Vagina (tissue), 2 donors: ENCODE measurements around the gene MINDY3. TPM values are rescaled to one million over a fixed set of nuclear protein-coding genes. Genes with fewer than 3 reads are reported as not detected.

Experiments
- DNase-seq, 2 donors: peaks; one replicate each; pipeline ENCODE4 v3.0.0-alpha.2; 2017; ENCODE audit errors: extremely low spot score in 2 of 2
- H3K27ac ChIP-seq: fragments of 200-600 bp; sonication (generic); one replicate; pipeline ENCODE4 v1.5.1; 2019
- H3K27me3 ChIP-seq: fragments of 200-600 bp; sonication (generic); one replicate; pipeline ENCODE4 v1.5.1; 2019
- H3K36me3 ChIP-seq, 2 donors: fragments of 200-600 bp; sonication (generic); one replicate each; pipeline ENCODE4 v1.5.1; 2017 to 2019
- H3K4me1 ChIP-seq: fragments of 200-600 bp; sonication (generic); one replicate; pipeline ENCODE4 v1.5.1; 2019
- H3K4me3 ChIP-seq, 2 donors: fragments of 200-600 bp; sonication (generic); 1 replicate in 1 of 2; 2 replicates in 1 of 2; pipeline ENCODE4 v1.5.1; 2016 to 2019
- H3K9me3 ChIP-seq: fragments of 200-600 bp; sonication (generic); one replicate; pipeline ENCODE4 v1.5.1; 2019
- POLR2A ChIP-seq, 2 donors: fragments of 450-650 bp; IDR thresholded peaks; one replicate each; pipeline ENCODE4 v1.6.1; 2017; ENCODE audit warnings: antibody characterized with exemption in 2 of 2, mild to moderate bottlenecking in 2 of 2, moderate library complexity in 2 of 2
- POLR2AphosphoS5 ChIP-seq, 2 donors: sonication (generic); formaldehyde crosslinking; IDR thresholded peaks; one replicate each; pipeline ENCODE4 v1.9.0; 2017; ENCODE audit warnings: antibody characterized with exemption in 2 of 2, mild to moderate bottlenecking in 2 of 2, low read depth in 1 of 2; ENCODE audit not compliant: insufficient read depth in 1 of 2
- intact Hi-C: fragments of 100-400 bp; cut with DNase I; formaldehyde crosslinking; loops from one replicate; pipeline ENCODE4 v1.15.1; 2023
- total RNA-seq: library from RNA; depleted of rRNA; stranded (reverse); fragments of >200 nt; gene quantifications from one replicate; pipeline ENCODE4 v1.2.3, GENCODE V29; 2016
- TF ChIP-seq, protein P1 (sequence below), 3 experiments: fragments of 450-650 bp in 2 of 3; fragments of 200-600 bp in 1 of 3; sonication (generic) in 1 of 3; IDR thresholded peaks; one replicate each; pipeline ENCODE4 v1.5.1; 2017 to 2019; ENCODE audit warnings: antibody characterized with exemption in 3 of 3, mild to moderate bottlenecking in 2 of 3, moderate library complexity in 2 of 3

The MINDY3 gene
- total RNA-seq, 1 donor from 2014 or later = 25.0 TPM

DNA sequence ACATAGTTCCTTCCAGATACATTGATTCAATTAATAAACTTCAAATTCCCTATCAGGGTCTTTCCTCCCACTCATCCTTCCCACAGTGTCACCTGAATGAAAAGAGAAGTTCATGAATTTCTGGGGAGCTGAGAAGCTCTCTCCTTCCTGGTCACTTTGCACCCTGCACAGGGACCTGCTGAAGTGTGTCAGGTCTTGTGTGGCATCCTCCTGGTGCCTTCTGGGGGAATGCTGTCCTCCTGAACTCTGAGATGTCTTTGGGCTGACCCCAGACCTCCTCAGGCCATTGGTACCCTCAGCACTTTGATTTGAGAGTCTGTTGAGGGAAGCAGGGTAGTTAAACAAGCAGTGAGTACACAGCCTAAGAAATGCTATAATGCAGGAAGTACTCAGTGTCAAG is 101.0 kb downstream of the MINDY3 start:
- TF ChIP-seq, protein P1, sequence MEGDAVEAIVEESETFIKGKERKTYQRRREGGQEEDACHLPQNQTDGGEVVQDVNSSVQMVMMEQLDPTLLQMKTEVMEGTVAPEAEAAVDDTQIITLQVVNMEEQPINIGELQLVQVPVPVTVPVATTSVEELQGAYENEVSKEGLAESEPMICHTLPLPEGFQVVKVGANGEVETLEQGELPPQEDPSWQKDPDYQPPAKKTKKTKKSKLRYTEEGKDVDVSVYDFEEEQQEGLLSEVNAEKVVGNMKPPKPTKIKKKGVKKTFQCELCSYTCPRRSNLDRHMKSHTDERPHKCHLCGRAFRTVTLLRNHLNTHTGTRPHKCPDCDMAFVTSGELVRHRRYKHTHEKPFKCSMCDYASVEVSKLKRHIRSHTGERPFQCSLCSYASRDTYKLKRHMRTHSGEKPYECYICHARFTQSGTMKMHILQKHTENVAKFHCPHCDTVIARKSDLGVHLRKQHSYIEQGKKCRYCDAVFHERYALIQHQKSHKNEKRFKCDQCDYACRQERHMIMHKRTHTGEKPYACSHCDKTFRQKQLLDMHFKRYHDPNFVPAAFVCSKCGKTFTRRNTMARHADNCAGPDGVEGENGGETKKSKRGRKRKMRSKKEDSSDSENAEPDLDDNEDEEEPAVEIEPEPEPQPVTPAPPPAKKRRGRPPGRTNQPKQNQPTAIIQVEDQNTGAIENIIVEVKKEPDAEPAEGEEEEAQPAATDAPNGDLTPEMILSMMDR (IDR thresholded peaks at IDR 0.05) = no peak
- TF ChIP-seq POLR2AphosphoS5 (IDR thresholded peaks at IDR 0.05; ENCODE audit: insufficient read depth in 1 of 2, low read depth in 1 of 2) (no peak), POLR2A (IDR thresholded peaks at IDR 0.05) (no peak)
- Histone ChIP-seq H3K27me3 (no peaks in the 10 kb centered on the region), H3K4me3 (no peak overlapping the region), H3K36me3 (no peaks in the 10 kb centered on the region), H3K9me3 (no peaks in the 10 kb centered on the region), H3K4me1 (no peaks in the 10 kb centered on the region), H3K27ac (no peak overlapping the region)
- intact Hi-C loops = no loop called here
- no peak for DNase-seq

DNA sequence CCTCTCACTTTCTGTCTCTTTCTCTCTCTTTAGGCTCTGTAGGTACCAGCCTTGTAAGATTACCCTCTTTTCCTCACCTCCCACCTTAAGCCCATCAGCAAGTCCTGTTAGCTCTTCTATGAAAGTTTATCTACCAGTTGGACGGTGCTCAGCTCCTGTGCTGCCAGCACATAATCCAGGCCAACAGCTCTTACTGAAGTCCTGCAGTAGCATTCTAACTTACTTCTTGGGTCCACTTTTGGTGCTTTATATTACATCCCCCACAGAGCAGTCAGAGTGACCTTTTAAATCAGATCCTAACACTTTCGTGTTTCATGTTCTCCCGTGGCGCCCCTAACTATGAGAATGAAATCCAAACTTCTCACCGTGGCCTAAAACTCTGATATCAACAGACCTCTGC is 101.7 kb downstream of the MINDY3 start:
- DNase-seq = no peak
- intact Hi-C loops = no loop called here
- Histone ChIP-seq H3K27ac (no peak overlapping the region), H3K4me3 (no peak overlapping the region), H3K36me3 (no peaks in the 10 kb centered on the region), H3K9me3 (no peaks in the 10 kb centered on the region), H3K27me3 (no peaks in the 10 kb centered on the region), H3K4me1 (no peaks in the 10 kb centered on the region)
- TF ChIP-seq, protein P1 (IDR thresholded peaks at IDR 0.05) = no peak
- no peak for TF ChIP-seq POLR2AphosphoS5 (IDR thresholded peaks at IDR 0.05; ENCODE audit: insufficient read depth in 1 of 2, low read depth in 1 of 2)
- TF ChIP-seq POLR2A (IDR thresholded peaks at IDR 0.05) = no peak

DNA sequence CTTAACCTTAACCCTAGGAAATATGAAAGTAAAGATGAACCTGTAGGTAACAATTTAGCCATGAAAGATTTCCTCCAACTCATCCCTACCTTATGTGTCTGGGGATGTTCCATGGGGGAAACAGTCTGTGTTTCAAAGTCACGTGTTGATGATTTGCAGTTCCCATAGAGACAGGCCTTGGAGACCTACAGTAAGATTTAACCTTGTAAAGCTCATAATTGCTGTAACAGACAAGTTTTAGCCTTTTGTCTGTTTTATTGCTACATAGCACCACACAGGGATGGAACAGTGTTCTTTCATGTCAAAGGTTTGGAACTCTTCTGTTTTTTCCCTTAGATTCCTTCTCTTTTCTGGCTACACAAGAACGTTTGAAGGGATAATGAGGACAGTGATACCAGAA is 105.4 kb downstream of the MINDY3 start:
- no peak overlapping the region for H3K4me3 ChIP-seq

DNA sequence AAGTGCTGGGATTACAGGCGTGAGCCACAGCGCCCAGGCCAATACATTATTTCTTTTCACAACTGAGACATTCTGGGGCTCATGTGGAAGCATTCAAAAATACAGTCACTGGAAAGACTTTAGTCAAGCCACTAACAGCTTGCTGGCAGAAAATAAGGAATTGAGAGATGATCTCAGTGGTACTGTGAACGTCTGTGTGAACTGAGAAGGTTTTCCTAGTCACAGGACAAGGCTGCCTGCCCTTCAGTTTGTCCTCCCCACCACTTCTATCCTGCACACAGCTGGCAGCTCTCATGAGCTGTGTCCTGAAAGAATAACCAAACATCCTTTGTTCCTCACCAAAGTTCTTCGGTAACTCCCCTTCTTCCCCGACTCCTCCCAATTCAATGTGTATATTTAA is 109.3 kb downstream of the MINDY3 start:
- intact Hi-C loops = no loop called here
- H3K36me3 ChIP-seq = no peaks in the 10 kb centered on the region
- DNase-seq = no peak
- TF ChIP-seq POLR2A (IDR thresholded peaks at IDR 0.05) = no peak
- H3K4me3 ChIP-seq = no peak overlapping the region
- no peaks in the 10 kb centered on the region for H3K27me3 ChIP-seq
- no peaks in the 10 kb centered on the region for H3K9me3 ChIP-seq
- H3K4me1 ChIP-seq = no peaks in the 10 kb centered on the region
- no peak overlapping the region for H3K27ac ChIP-seq

More for the DNA sequence above, 105.4 kb downstream of the MINDY3 start:
- Histone ChIP-seq H3K4me1 (no peaks in the 10 kb centered on the region), H3K27ac (no peak overlapping the region), H3K27me3 (no peaks in the 10 kb centered on the region), H3K36me3 (no peaks in the 10 kb centered on the region), H3K9me3 (no peaks in the 10 kb centered on the region)
- intact Hi-C loops = no loop called here
- DNase-seq = no peak
- TF ChIP-seq, protein P1 (IDR thresholded peaks at IDR 0.05) = no peak
- TF ChIP-seq POLR2AphosphoS5 (IDR thresholded peaks at IDR 0.05; ENCODE audit: insufficient read depth in 1 of 2, low read depth in 1 of 2) (no peak), POLR2A (IDR thresholded peaks at IDR 0.05) (no peak)

DNA sequence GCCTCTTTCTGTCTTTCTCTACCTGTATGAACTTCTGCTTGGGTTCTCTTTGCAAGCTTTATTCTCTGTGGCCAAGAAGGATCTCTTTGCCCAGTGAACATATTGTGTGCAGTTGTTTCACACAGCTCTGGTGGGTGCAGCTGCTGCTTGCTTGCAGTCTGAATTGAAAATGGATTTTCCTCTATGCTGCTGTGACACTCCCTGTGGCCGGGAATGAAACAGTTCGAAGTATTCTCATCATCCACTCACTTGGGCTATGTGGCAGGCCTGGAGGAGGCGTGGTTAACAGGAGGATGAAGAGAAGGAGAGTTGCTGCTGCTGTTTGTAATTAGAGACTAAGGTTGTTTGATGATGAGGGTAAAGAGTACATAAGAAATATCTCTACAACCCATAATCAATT is 112.2 kb downstream of the MINDY3 start:
- no peak for DNase-seq
- H3K4me3 ChIP-seq = no peak overlapping the region
- intact Hi-C loops = no loop called here
- H3K27ac ChIP-seq = no peak overlapping the region
- no peaks in the 10 kb centered on the region for H3K27me3 ChIP-seq
- no peaks in the 10 kb centered on the region for H3K9me3 ChIP-seq
- no peaks in the 10 kb centered on the region for H3K4me1 ChIP-seq
- TF ChIP-seq POLR2A (IDR thresholded peaks at IDR 0.05) = no peak
- no peak for TF ChIP-seq POLR2AphosphoS5 (IDR thresholded peaks at IDR 0.05; ENCODE audit: insufficient read depth in 1 of 2, low read depth in 1 of 2)
- TF ChIP-seq, protein P1 (IDR thresholded peaks at IDR 0.05) = no peak
- no peaks in the 10 kb centered on the region for H3K36me3 ChIP-seq

DNA sequence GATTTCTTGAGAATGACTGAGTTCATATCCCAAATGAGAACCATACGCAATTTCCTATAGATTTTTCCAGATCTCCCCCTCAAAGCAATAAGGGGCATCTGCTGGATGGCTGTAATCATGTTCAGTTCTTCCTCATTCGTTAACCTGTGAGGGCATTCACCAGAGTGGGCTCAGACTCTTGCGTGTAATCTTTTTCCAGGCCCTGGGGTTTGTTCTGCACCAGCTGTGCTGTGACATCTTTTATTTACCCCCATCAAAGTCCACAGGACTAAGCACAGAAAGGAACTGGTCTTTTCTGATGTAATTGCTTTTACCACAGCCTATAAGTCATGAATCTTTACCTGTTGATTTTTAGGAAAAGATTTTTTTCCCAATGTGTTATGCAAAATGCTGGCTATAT is 112.7 kb downstream of the MINDY3 start:
- H3K9me3 ChIP-seq = no peaks in the 10 kb centered on the region
- H3K4me3 ChIP-seq = no peak overlapping the region
- no peak overlapping the region for H3K27ac ChIP-seq
- intact Hi-C loops = no loop called here
- no peaks in the 10 kb centered on the region for H3K4me1 ChIP-seq
- H3K27me3 ChIP-seq = no peaks in the 10 kb centered on the region
- no peak for TF ChIP-seq POLR2A (IDR thresholded peaks at IDR 0.05)
- TF ChIP-seq POLR2AphosphoS5 (IDR thresholded peaks at IDR 0.05; ENCODE audit: insufficient read depth in 1 of 2, low read depth in 1 of 2) = no peak
- TF ChIP-seq, protein P1 (IDR thresholded peaks at IDR 0.05) = no peak
- H3K36me3 ChIP-seq = no peaks in the 10 kb centered on the region
- DNase-seq = no peak
